T-cell (primary cell): Measurements from ENCODE around the gene MIEF1. TPM values are rescaled to one million over a fixed set of nuclear protein-coding genes. Genes with fewer than 3 reads are reported as not detected.

ENCODE experiments used
- ATAC-seq, 4 experiments: fragments of 200-7000 bp in 3 of 4; fragments of 150-1000 bp in 1 of 4; cut with Tn5 transposase; replicated peaks in 1 of 4; 1 replicate in 3 of 4; 2 replicates in 1 of 4; pipeline ENCODE4 v1.10.0; 2021; ENCODE audit warnings: moderate library complexity in 3 of 4, mild to moderate bottlenecking in 2 of 4, moderate number of reproducible peaks in 1 of 4
- CTCF ChIA-PET, 2 donors: fragments of 300-600 bp; sonication (Branson Sonifier 250); formaldehyde crosslinking; loops; one replicate each; lab custom pipeline; 2022; ENCODE audit warnings: antibody characterized with exemption in 2 of 2; lab: Charles Lee
- POLR2A ChIA-PET, 2 donors: fragments of 300-600 bp; sonication (Branson Sonifier 250); formaldehyde crosslinking; loops; one replicate each; lab custom pipeline; 2022; ENCODE audit warnings: antibody characterized with exemption in 2 of 2; lab: Charles Lee
- DNase-seq, 35 experiments: peaks; one replicate each; pipeline versions ENCODE4 v3.0.0 to v3.0.0-alpha.2; 2013 to 2023
- H3K27ac ChIP-seq: one replicate; pipeline ENCODE4 v1.5.1; 2013; ENCODE audit warnings: low read length
- H3K27me3 ChIP-seq, 2 experiments: replicated peaks in 1 of 2; 1 replicate in 1 of 2; 2 replicates in 1 of 2; pipeline versions ENCODE4 v1.6.1 to v1.7.0; 2013; ENCODE audit warnings: low read length in 1 of 2, mixed read lengths in 1 of 2; ENCODE audit not compliant: control insufficient read depth in 2 of 2, insufficient read depth in 2 of 2; ENCODE audit errors: extremely low read depth in 1 of 2
- H3K36me3 ChIP-seq, 2 donors: 1 replicate in 1 of 2; 2 replicates in 1 of 2; pipeline versions ENCODE4 v1.6.1 to v1.7.0; 2013; ENCODE audit warnings: low read length in 1 of 2; ENCODE audit not compliant: control insufficient read depth in 2 of 2, insufficient read depth in 1 of 2; ENCODE audit errors: extremely low read depth in 1 of 2
- H3K4me1 ChIP-seq, 2 experiments: 1 replicate in 1 of 2; 2 replicates in 1 of 2; pipeline versions ENCODE4 v1.6.1 to v1.7.0; 2013; ENCODE audit warnings: low read length in 2 of 2, mixed read lengths in 1 of 2; ENCODE audit not compliant: insufficient read depth in 2 of 2, control insufficient read depth in 1 of 2; ENCODE audit errors: extremely low read depth in 1 of 2
- H3K4me3 ChIP-seq, 2 donors: 1 replicate in 1 of 2; 2 replicates in 1 of 2; pipeline versions ENCODE4 v1.5.1 to v1.7.0; 2013; ENCODE audit warnings: mild to moderate bottlenecking in 2 of 2, low read length in 1 of 2, moderate library complexity in 1 of 2; ENCODE audit not compliant: control insufficient read depth in 1 of 2; ENCODE audit errors: extremely low read depth in 1 of 2
- H3K9me3 ChIP-seq: 2 replicates; pipeline ENCODE4 v1.7.0; 2013
- H3K27ac Mint-ChIP-seq, 2 donors: one replicate each; pipeline ENCODE4 v1.8.0; 2020 to 2021; ENCODE audit warnings: mild to moderate bottlenecking in 2 of 2, mixed read lengths in 2 of 2
- H3K27me3 Mint-ChIP-seq, 2 donors: one replicate each; pipeline ENCODE4 v1.8.0; 2021 to 2022; ENCODE audit warnings: mixed read lengths in 2 of 2
- H3K36me3 Mint-ChIP-seq: one replicate; pipeline ENCODE4 v1.8.0; 2021; ENCODE audit warnings: mixed read lengths
- H3K4me1 Mint-ChIP-seq, 3 donors: one replicate each; pipeline ENCODE4 v1.8.0; 2020 to 2022; ENCODE audit warnings: mixed read lengths in 3 of 3, mild to moderate bottlenecking in 1 of 3
- H3K4me3 Mint-ChIP-seq, 3 donors: one replicate each; pipeline ENCODE4 v1.8.0; 2020 to 2022; ENCODE audit warnings: mild to moderate bottlenecking in 3 of 3, mixed read lengths in 3 of 3, moderate library complexity in 3 of 3
- H3K9me3 Mint-ChIP-seq, 3 donors: one replicate each; pipeline ENCODE4 v1.8.0; 2020 to 2022; ENCODE audit warnings: mixed read lengths in 3 of 3
- WGBS: methylation state at CpG from one replicate; pipeline ENCODE4 v1.1.5; 2013; ENCODE audit warnings: missing lambda C conversion rate; ENCODE audit not compliant: insufficient coverage; 5-methylcytosine and 5-hydroxymethylcytosine counted together
- total RNA-seq, 35 experiments: library from RNA in 6 of 35; stranded (reverse) in 6 of 35; fragments of 120-200 nt in 1 of 35; gene quantifications; one replicate each; pipeline versions ENCODE4 v1.2.1 to v1.2.4 and lab custom pipeline; 2013 to 2026

Gene MIEF1
- total RNA-seq, 5 donors from 2014 or later (not counting 1 experiment from before 2014, with no cell fraction given), result 19.7 to 44.1 (median 38.5) TPM

- Histone ChIP-seq H3K27ac (no peak overlapping the region), H3K36me3 (no peaks in the 10 kb centered on the region), H3K4me3 (no peak overlapping the region), H3K4me1 (peaks cover 0 to 17% of the 10 kb centered on the region in 2 experiments), H3K27me3 (peaks cover 0 to 64% of the 10 kb centered on the region in 2 experiments), H3K9me3 (no peaks in the 10 kb centered on the region)
- Mint-ChIP-seq H3K4me1 (peaks cover 5 to 11% (median 8%) of the 10 kb centered on the region in 3 donors), H3K9me3 (no peaks in the 10 kb centered on the region), H3K4me3 (peak overlapping the region in 2 of 3 donors; percentile 28 to 69), H3K27me3 (peaks cover 20 to 40% of the 10 kb centered on the region in 2 donors), H3K36me3 (no peaks in the 10 kb centered on the region), H3K27ac (no peak overlapping the region)
- ATAC-seq, result no peak
- CTCF ChIA-PET, result no interaction called here
- 95% methylated on average over 14 of the region's 14 CpGs for WGBS
- POLR2A ChIA-PET, result no interaction called here
- DNase-seq, result no peak
These were observed 56.9 kb downstream of the MIEF1 start for GRCh38 chr22:39558950-39559349.

- ATAC-seq, result no peak
- no peaks in the 10 kb centered on the region for H3K36me3 ChIP-seq
- no peaks in the 10 kb centered on the region for H3K9me3 ChIP-seq
- Mint-ChIP-seq H3K36me3 (no peaks in the 10 kb centered on the region), H3K27me3 (peaks cover 20 to 33% of the 10 kb centered on the region in 2 donors), H3K27ac (no peak overlapping the region), H3K9me3 (no peaks in the 10 kb centered on the region), H3K4me1 (peaks cover 5 to 11% (median 8%) of the 10 kb centered on the region in 3 donors), H3K4me3 (peak overlapping the region in 1 of 3 donors; percentile 26)
- DNase-seq, result no peak
- H3K27me3 ChIP-seq, result peaks cover 0 to 59% of the 10 kb centered on the region in 2 experiments
- no peak overlapping the region for H3K4me3 ChIP-seq
- ChIA-PET CTCF (no interaction called here), POLR2A (interaction anchor here in 1 of 2 donors (0.6 kb wide), 1 partner anchor 53 kb away, joined by 3 read pairs; no protein-coding TSS in a partner anchor)
- no CpG with 5 or more reads among the region's 11 CpGs for WGBS
- no peak overlapping the region for H3K27ac ChIP-seq
- peaks cover 0 to 17% of the 10 kb centered on the region in 2 experiments for H3K4me1 ChIP-seq
These were observed 57.5 kb downstream of the MIEF1 start for GRCh38 chr22:39559456-39560105.

GRCh38 chr22:39560127-39560526 lies 58.0 kb downstream of the MIEF1 start:
- no peaks in the 10 kb centered on the region for H3K9me3 Mint-ChIP-seq
- WGBS, result no CpG with 5 or more reads among the region's 6 CpGs
- Histone ChIP-seq H3K36me3 (no peaks in the 10 kb centered on the region), H3K27ac (no peak overlapping the region), H3K4me1 (peaks cover 0 to 17% of the 10 kb centered on the region in 2 experiments), H3K4me3 (no peak overlapping the region), H3K27me3 (peaks cover 0 to 58% of the 10 kb centered on the region in 2 experiments), H3K9me3 (no peaks in the 10 kb centered on the region)
- DNase-seq (no peak), ATAC-seq (no peak)
- H3K36me3 Mint-ChIP-seq, result no peaks in the 10 kb centered on the region
- no peak overlapping the region for H3K27ac Mint-ChIP-seq
- H3K4me3 Mint-ChIP-seq, result peak overlapping the region in 1 of 3 donors; percentile 26
- CTCF ChIA-PET, result no interaction called here
- H3K4me1 Mint-ChIP-seq, result peaks cover 5 to 11% (median 9%) of the 10 kb centered on the region in 3 donors
- H3K27me3 Mint-ChIP-seq, result peaks cover 20 to 33% of the 10 kb centered on the region in 2 donors
- POLR2A ChIA-PET, result interaction anchor here in 1 of 2 donors (0.6 kb wide), 1 partner anchor 53 kb away, joined by 3 read pairs; no protein-coding TSS in a partner anchor

- CTCF ChIA-PET, result no interaction called here
- peaks cover 0 to 36% of the 10 kb centered on the region in 2 experiments for H3K27me3 ChIP-seq
- Mint-ChIP-seq H3K9me3 (peaks cover 0 to 8% (median 0%) of the 10 kb centered on the region in 3 donors), H3K36me3 (no peaks in the 10 kb centered on the region), H3K27ac (no peak overlapping the region), H3K4me3 (no peak overlapping the region), H3K27me3 (peaks cover 7 to 15% of the 10 kb centered on the region in 2 donors), H3K4me1 (peaks cover 13 to 22% (median 21%) of the 10 kb centered on the region in 3 donors)
- H3K27ac ChIP-seq, result no peak overlapping the region
- no peaks in the 10 kb centered on the region for H3K36me3 ChIP-seq
- H3K4me1 ChIP-seq, result peaks cover 6 to 23% of the 10 kb centered on the region in 2 experiments
- DNase-seq (no peak), ATAC-seq (no peak)
- H3K9me3 ChIP-seq, result no peaks in the 10 kb centered on the region
- H3K4me3 ChIP-seq, result no peak overlapping the region
- POLR2A ChIA-PET, result no interaction called here
- WGBS, result 82% methylated on average over 9 of the region's 9 CpGs
These were observed 60.9 kb downstream of the MIEF1 start for GRCh38 chr22:39562839-39563489.

- Mint-ChIP-seq H3K27ac (no peak overlapping the region), H3K4me3 (no peak overlapping the region), H3K36me3 (no peaks in the 10 kb centered on the region), H3K9me3 (peaks cover 0 to 8% (median 0%) of the 10 kb centered on the region in 3 donors), H3K27me3 (peaks cover 5 to 9% of the 10 kb centered on the region in 2 donors), H3K4me1 (peaks cover 16 to 26% (median 21%) of the 10 kb centered on the region in 3 donors)
- ChIA-PET CTCF (no interaction called here), POLR2A (no interaction called here)
- no peak overlapping the region for H3K4me3 ChIP-seq
- no peaks in the 10 kb centered on the region for H3K9me3 ChIP-seq
- H3K27ac ChIP-seq, result no peak overlapping the region
- peaks cover 0 to 27% of the 10 kb centered on the region in 2 experiments for H3K27me3 ChIP-seq
- H3K36me3 ChIP-seq, result no peaks in the 10 kb centered on the region
- H3K4me1 ChIP-seq, result peaks cover 6 to 20% of the 10 kb centered on the region in 2 experiments
- ATAC-seq, result no peak
- WGBS, result 85% methylated on average over 7 of the region's 7 CpGs
- no peak for DNase-seq
These were observed 61.7 kb downstream of the MIEF1 start for GRCh38 chr22:39563571-39564428.

- no peak overlapping the region for H3K4me3 Mint-ChIP-seq
- H3K36me3 ChIP-seq, result no peaks in the 10 kb centered on the region
- H3K4me1 ChIP-seq, result peaks cover 6 to 20% of the 10 kb centered on the region in 2 experiments
- no peaks in the 10 kb centered on the region for H3K9me3 ChIP-seq
- no peaks in the 10 kb centered on the region for H3K36me3 Mint-ChIP-seq
- H3K27me3 ChIP-seq, result peaks cover 0 to 10% of the 10 kb centered on the region in 2 experiments
- H3K27me3 Mint-ChIP-seq, result peaks cover 2 to 5% of the 10 kb centered on the region in 2 donors
- no peak overlapping the region for H3K4me3 ChIP-seq
- no peak overlapping the region for H3K27ac Mint-ChIP-seq
- DNase-seq (no peak), ATAC-seq (no peak)
- ChIA-PET CTCF (no interaction called here), POLR2A (no interaction called here)
- H3K27ac ChIP-seq, result no peak overlapping the region
- peaks cover 16 to 26% (median 21%) of the 10 kb centered on the region in 3 donors for H3K4me1 Mint-ChIP-seq
- 92% methylated on average over 5 of the region's 5 CpGs for WGBS
- peaks cover 0 to 8% (median 0%) of the 10 kb centered on the region in 3 donors for H3K9me3 Mint-ChIP-seq
These were observed 63.4 kb downstream of the MIEF1 start for GRCh38 chr22:39565414-39565944.
